HTR-8/SVneo (cell line): ENCODE results near the gene PCDHA10.
"Not testable (repeated sequence)": the region's sequence is repeated elsewhere in the genome, so short reads cannot be mapped to it uniquely, and the experiment has no call there.

Experiments
- DNase-seq: peaks from one replicate; pipeline ENCODE4 v3.0.0; 2011; ENCODE audit warnings: low spot score, mixed read lengths; ENCODE audit not compliant: insufficient read length
- FAIRE-seq: peaks from 2 replicates; lab custom pipeline; 2011; peaks lifted over from hg19 to GRCh38; lab: Jason Lieb, UNC

The PCDHA10 gene

DNA sequence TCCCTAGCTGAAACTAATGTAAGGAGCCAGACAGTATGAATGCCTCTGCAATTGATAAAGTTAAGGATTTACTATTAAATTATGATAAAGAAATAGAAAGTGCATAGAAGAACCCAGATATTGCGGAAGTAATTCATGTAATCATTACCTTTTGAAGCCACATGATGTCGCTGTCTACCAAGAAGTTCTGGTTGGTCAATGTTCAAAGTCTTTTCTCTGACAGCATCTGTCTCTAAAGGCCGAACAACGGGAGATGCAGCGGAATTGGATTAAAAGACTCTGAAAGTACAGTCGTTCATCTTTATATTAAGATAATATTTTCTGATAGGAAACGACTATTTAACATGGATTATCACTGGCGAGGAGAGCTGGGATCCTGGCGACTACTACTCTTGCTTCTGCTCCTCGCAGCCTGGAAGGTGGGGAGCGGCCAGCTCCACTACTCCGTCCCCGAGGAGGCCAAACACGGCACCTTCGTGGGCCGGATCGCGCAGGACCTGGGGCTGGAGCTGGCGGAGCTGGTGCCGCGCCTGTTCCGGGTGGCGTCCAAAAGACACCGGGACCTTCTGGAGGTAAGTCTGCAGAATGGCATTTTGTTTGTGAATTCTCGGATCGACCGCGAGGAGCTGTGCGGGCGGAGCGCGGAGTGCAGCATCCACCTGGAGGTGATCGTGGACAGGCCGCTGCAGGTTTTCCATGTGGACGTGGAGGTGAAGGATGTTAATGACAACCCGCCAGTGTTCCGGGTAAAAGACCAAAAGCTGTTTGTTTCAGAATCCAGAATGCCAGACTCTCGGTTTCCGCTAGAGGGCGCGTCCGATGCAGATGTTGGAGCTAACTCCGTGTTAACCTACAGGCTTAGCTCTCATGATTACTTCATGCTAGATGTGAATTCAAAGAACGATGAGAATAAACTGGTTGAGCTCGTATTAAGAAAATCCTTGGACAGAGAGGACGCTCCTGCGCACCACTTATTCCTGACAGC lies 14.4 kb upstream of the PCDHA10 start, which contains the start of gene PCDHA8:
PCDHA8 (plus strand) TSS at position 210 of the 985 bp plus-strand sequence; CDS start at position 345, 135 bp downstream.
- FAIRE-seq: no peak

DNA sequence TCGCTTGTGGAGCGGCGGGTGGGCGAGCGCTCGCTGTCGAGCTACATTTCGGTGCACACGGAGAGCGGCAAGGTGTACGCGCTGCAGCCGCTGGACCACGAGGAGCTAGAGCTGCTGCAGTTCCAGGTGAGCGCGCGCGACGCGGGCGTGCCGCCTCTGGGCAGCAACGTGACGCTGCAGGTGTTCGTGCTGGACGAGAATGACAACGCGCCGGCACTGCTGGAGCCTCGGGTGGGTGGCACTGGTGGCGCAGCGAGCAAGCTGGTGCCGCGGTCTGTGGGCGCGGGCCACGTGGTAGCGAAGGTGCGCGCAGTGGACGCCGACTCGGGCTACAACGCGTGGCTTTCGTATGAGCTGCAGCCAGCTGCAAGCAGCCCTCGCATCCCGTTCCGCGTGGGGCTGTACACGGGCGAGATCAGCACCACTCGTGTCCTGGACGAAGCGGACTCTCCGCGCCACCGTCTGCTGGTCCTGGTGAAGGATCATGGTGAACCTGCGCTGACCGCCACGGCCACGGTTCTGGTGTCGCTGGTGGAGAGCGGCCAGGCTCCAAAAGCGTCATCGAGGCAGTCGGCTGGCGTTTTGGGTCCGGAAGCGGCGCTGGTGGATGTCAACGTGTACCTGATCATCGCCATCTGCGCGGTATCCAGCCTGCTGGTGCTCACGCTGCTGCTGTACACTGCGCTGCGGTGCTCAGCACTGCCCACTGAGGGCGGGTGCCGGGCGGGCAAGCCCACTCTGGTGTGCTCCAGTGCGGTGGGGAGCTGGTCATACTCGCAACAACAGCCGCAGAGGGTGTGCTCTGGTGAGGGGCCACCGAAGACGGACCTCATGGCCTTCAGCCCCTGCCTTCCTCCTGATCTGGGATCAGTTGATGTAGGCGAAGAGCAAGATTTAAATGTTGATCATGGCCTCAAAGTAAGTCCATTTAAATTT lies 12.6 kb upstream of the PCDHA10 start:
- DNase-seq (no peak), FAIRE-seq (no peak)

More for the DNA sequence above, 14.4 kb upstream of the PCDHA10 start, which contains the start of gene PCDHA8:
- peak; percentile 43 for DNase-seq

DNA sequence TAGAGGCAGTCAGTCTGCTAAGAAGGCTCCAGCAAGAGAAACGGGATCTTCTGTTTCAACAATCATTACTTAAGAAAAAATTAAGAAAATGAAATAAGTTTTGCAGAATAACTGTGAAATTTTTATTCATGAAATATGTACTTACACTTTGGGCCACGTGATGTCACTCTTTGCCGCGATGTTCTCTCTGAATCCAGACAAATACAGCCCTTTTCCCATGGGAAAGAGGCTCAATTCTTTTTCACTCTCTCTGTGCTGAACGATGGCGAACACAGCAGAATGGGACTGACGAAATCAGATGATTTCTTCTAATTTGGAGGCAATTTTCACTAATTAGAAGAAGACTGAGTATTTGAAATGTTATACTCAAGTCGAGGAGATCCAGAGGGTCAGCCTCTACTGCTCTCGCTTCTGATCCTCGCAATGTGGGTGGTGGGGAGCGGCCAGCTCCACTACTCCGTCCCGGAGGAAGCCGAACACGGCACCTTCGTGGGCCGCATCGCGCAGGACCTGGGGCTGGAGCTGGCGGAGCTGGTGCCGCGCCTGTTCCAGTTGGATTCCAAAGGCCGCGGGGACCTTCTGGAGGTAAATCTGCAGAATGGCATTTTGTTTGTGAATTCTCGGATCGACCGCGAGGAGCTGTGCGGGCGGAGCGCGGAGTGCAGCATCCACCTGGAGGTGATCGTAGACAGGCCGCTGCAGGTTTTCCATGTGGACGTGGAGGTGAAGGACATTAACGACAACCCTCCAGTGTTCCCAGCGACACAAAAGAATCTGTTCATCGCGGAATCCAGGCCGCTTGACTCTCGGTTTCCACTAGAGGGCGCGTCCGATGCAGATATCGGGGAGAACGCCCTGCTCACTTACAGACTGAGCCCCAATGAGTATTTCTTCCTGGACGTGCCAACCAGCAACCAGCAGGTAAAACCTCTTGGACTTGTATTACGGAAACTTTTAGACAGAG lies 7.3 kb upstream of the PCDHA10 start, which contains the start of gene PCDHA9:
PCDHA9 (plus strand) TSS at position 244 of the 964 bp plus-strand sequence; CDS start at position 358, 114 bp downstream.
- not testable (repeated sequence) for FAIRE-seq, DNase-seq

DNA sequence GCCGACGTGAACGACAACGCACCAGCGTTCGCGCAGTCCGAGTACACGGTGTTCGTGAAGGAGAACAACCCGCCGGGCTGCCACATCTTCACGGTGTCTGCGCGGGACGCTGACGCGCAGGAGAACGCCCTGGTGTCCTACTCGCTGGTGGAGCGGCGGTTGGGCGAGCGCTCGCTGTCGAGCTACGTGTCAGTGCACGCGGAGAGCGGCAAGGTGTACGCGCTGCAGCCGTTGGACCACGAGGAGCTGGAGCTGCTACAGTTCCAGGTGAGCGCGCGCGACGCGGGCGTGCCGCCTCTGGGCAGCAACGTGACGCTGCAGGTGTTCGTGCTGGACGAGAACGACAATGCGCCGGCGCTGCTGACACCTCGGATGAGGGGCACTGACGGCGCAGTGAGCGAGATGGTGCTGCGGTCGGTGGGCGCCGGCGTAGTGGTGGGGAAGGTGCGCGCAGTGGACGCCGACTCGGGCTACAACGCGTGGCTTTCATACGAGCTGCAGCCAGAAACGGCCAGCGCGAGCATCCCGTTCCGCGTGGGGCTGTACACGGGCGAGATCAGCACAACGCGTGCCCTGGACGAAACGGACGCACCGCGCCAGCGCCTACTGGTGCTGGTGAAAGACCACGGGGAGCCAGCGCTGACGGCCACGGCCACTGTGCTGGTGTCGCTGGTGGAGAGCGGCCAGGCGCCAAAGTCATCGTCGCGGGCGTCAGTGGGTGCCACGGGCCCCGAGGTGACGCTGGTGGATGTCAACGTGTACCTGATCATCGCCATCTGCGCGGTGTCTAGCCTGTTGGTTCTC lies 5.7 kb upstream of the PCDHA10 start:
- FAIRE-seq, DNase-seq: not testable (repeated sequence)

DNA sequence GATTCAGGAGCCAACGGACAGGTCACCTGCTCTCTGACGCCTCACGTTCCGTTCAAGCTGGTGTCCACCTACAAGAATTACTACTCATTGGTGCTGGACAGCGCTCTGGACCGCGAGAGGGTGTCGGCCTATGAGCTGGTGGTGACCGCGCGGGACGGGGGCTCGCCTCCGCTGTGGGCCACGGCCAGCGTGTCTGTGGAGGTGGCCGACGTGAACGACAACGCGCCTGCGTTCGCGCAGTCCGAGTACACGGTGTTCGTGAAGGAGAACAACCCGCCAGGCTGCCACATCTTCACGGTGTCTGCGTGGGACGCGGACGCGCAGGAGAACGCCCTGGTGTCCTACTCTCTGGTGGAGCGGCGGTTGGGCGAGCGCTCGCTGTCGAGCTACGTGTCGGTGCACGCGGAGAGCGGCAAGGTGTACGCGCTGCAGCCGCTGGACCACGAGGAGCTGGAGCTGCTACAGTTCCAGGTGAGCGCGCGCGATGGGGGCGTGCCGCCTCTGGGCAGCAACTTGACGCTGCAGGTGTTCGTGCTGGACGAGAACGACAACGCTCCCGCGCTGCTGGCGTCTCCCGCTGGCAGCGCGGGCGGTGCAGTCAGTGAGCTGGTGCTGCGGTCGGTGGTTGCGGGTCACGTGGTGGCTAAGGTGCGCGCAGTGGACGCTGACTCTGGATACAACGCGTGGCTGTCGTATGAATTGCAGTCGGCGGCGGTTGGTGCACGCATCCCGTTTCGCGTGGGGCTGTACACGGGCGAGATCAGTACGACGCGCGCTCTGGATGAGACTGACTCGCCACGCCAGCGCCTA lies 1.7 kb downstream of the PCDHA10 start:
- no peak for DNase-seq
- no peak for FAIRE-seq

DNA sequence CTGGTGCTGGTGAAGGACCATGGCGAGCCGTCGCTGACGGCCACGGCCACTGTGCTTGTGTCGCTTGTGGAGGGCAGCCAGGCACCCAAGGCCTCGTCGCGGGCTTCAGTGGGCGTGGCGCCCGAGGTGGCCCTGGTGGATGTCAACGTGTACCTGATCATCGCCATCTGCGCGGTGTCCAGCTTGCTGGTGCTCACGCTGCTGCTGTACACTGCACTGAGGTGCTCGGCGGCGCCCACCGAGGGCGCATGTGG lies 2.2 kb downstream of the PCDHA10 start:
- FAIRE-seq (no peak), DNase-seq (no peak)

DNA sequence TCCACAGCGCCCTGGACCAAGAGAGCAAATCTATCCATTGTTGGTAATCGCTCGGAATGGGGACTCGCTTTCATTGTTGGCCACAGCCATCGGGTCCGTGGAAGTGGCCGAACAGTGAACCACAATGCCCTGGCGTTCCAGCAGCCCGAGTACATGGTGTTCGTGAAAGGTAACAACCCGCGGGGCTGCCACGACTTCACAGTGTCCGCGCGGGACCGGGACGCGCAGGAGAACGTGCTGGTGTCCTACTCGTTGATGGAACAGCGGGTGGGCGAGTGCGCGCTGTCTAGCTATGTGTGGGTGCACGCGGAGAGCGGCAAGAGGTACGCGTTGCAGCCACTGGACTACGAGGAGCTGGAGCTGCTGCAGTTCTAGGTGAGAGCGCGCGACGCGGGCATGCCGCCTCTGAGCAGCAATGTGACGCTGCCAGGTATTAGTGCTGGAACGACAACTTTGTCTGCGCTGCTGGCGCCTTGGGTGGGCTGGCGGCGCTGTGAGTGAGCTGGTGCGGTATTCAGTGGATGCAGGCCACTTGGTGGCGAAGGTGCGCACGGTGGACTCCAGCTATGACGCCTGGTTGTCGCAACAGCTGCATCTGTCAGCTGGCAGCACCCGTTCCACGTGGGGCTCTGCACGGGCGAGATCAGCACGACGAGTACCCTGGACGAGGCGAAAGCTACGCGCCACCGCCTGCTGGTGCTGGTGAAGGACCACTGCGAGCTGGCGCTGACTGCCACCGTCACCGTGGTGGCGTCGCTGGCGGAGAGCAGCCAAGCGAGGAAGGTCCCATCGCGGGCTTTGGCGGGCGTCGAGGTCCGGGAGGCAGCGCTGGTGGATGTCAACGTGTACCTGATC lies 7.0 kb downstream of the PCDHA10 start:
- no peak for FAIRE-seq
- DNase-seq: no peak

DNA sequence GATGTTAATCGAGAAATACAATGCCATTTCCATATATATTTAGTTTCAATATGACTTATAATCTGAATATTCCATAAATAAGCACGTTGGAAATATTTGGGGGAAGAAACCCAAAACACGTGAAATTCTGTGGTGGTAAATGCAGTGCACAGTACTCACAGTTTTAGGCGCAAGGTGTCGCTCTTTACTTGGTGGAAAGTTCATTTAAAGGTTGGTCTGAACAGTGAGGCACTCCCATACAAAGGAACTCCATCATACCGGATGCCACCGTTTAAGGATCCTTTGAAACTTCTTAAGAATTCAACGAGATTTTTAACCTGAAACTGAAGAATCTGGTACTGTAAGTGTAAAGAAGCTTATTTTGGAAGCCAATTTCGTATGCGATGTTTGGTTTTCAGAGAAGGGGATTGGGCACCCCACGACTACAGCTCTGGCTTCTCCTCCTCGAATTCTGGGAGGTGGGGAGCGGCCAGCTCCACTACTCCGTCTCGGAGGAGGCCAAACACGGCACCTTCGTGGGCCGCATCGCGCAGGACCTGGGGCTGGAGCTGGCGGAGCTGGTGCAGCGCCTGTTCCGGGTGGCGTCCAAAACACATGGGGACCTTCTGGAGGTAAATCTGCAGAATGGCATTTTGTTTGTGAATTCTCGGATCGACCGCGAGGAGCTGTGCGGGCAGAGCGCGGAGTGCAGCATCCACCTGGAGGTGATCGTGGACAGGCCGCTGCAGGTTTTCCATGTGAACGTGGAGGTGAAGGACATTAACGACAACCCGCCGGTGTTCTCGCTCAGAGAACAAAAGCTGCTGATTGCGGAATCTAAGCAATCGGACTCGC lies 13.2 kb downstream of the PCDHA10 start, which contains the start of gene PCDHA11:
PCDHA11 (plus strand) TSS at position 237 of the 834 bp plus-strand sequence; CDS start at position 384, 147 bp downstream.
- FAIRE-seq (no peak), DNase-seq (peak; percentile 53)

DNA sequence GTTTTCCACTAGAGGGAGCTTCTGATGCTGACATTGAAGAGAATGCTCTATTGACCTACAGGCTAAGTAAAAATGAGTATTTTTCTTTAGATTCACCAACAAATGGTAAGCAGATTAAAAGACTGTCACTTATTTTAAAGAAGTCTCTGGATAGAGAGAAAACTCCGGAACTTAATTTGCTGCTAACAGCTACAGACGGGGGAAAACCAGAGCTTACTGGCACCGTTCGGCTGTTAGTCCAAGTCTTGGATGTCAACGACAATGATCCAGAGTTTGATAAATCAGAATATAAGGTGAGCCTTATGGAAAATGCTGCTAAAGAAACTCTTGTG lies 13.8 kb downstream of the PCDHA10 start:
- DNase-seq: peak; percentile 60

DNA sequence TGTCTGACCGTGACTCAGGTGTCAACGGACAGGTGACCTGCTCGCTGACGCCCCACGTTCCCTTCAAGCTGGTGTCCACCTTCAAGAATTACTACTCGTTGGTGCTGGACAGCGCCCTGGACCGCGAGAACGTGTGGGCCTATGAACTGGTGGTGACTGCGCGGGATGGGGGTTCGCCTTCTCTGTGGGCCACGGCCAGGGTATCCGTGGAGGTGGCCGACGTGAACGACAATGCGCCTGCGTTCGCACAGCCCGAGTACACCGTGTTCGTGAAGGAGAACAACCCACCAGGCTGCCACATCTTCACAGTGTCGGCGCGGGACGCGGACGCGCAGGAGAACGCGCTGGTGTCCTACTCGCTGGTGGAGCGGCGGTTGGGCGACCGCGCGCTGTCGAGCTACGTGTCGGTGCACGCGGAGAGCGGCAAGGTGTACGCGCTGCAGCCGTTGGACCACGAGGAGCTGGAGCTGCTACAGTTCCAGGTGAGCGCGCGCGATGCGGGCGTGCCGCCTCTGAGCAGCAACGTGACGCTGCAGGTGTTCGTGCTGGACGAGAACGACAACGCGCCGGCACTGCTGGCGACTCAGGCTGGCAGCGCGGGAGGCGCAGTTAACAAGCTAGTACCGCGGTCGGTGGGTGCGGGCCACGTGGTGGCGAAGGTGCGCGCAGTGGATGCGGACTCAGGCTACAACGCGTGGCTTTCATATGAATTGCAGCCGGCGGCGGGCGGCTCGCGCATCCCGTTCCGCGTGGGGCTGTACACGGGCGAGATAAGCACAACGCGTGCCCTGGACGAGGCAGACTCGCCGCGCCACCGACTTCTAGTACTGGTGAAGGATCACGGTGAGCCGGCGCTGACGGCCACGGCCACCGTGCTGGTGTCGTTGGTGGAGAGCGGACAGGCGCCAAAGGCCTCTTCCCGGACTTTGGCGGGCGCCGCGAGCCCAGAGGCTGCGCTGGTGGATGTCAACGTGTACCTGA lies 14.8 kb downstream of the PCDHA10 start:
- no peak for FAIRE-seq
- no peak for DNase-seq

More for the DNA sequence above, 13.8 kb downstream of the PCDHA10 start:
- no peak for FAIRE-seq

DNA sequence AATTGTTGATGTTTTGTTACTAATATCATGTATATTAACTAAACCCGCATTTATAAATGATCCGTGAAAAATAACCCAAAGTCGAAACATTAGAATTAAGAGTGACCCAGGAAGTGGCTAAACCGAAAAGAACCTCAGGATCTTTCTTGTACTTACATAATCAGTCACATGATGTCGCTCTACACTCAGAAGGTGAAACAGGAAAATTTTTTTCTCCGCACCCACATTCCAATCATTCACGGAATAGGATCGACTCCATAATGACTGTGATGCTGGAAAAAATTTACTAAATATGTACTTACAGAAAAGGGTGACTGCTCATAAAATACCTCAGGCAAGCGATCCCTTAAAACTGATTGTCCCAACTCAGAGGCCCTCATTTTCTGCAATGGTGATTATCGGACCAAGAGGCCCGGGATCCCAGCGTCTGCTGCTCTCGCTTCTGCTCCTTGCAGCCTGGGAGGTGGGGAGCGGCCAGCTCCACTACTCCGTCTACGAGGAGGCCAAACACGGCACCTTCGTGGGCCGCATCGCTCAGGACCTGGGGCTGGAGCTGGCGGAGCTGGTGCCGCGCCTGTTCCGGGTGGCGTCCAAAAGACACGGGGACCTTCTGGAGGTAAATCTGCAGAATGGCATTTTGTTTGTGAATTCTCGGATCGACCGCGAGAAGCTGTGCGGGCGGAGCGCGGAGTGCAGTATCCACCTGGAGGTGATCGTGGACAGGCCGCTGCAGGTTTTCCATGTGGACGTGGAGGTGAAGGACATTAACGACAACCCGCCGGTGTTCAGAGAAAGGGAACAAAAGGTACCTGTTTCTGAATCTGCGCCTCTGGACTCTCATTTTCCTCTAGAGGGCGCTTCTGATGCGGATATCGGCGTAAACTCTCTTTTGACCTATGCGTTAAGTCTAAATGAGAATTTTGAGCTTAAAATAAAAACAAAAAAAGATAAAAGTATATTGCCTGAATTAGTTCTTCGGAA lies 19.7 kb downstream of the PCDHA10 start, which contains the start of gene PCDHA12:
PCDHA12 (plus strand) TSS at position 224 of the 981 bp plus-strand sequence; CDS start at position 389, 165 bp downstream.
- FAIRE-seq (no peak), DNase-seq (peak; percentile 51)

DNA sequence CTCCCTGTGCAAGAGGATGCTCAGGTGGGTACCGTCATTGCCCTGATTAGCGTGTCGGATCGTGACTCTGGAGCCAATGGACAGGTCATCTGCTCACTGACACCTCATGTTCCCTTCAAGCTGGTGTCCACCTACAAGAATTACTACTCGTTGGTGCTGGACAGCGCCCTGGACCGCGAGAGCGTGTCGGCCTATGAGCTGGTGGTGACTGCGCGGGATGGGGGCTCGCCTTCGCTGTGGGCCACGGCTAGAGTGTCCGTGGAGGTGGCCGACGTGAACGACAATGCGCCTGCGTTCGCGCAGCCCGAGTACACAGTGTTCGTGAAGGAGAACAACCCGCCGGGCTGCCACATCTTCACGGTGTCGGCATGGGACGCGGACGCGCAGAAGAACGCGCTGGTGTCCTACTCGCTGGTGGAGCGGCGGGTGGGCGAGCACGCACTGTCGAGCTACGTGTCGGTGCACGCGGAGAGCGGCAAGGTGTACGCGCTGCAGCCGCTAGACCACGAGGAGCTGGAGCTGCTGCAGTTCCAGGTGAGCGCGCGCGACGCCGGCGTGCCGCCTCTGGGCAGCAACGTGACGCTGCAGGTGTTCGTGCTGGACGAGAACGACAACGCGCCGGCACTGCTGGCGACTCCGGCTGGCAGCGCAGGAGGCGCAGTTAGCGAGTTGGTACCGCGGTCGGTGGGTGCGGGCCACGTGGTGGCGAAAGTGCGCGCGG lies 21.0 kb downstream of the PCDHA10 start:
- FAIRE-seq, DNase-seq: not testable (repeated sequence)

DNA sequence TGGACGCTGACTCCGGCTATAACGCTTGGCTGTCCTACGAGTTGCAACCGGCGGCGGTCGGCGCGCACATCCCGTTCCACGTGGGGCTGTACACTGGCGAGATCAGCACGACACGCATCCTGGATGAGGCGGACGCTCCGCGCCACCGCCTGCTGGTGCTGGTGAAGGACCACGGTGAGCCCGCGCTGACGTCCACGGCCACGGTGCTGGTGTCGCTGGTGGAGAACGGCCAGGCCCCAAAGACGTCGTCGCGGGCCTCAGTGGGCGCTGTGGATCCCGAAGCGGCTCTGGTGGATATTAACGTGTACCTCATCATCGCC lies 21.5 kb downstream of the PCDHA10 start:
- DNase-seq: no peak
- FAIRE-seq: no peak
